Effector CD8-positive, alpha-beta T cell (primary cell): ENCODE data around the gene MNAT1.
"Not testable (repeated sequence)": the region's sequence is repeated elsewhere in the genome, so short reads cannot be mapped to it uniquely, and the experiment has no call there.

Source experiments
- DNase-seq: peaks from one replicate; lab custom pipeline; 2025; lab: John Stamatoyannopoulos, UW

Gene MNAT1

GRCh38 chr14:60882219-60882618 lies 147.7 kb downstream of the MNAT1 start:
- DNase-seq: no peak

GRCh38 chr14:60884134-60884533 lies 149.6 kb downstream of the MNAT1 start:
- DNase-seq: no peak

- not testable (repeated sequence) for DNase-seq
Observed at GRCh38 chr14:60890636-60891035, 156.1 kb downstream of the MNAT1 start.

GRCh38 chr14:60893911-60894310 lies 159.3 kb downstream of the MNAT1 start:
- DNase-seq: no peak

GRCh38 chr14:60904381-60904780 lies 169.8 kb downstream of the MNAT1 start:
- DNase-seq: no peak

GRCh38 chr14:60905923-60906322 lies 171.4 kb downstream of the MNAT1 start:
- no peak for DNase-seq

- DNase-seq: no peak
Observed at GRCh38 chr14:60915781-60916180, 181.2 kb downstream of the MNAT1 start.

GRCh38 chr14:60922050-60922449 lies 187.5 kb downstream of the MNAT1 start:
- no peak for DNase-seq

GRCh38 chr14:60925286-60925685 lies 190.7 kb downstream of the MNAT1 start:
- DNase-seq: no peak

GRCh38 chr14:60926002-60926401 lies 191.4 kb downstream of the MNAT1 start:
- no peak for DNase-seq

- no peak for DNase-seq
Observed at GRCh38 chr14:60931218-60931617, 196.7 kb downstream of the MNAT1 start.

- no peak for DNase-seq
Observed at GRCh38 chr14:60933920-60934655, 199.5 kb downstream of the MNAT1 start.

GRCh38 chr14:60935319-60935718 lies 200.8 kb downstream of the MNAT1 start:
- DNase-seq: no peak

- no peak for DNase-seq
Observed at GRCh38 chr14:60943637-60944032, 209.1 kb downstream of the MNAT1 start.

GRCh38 chr14:60944204-60944603 lies 209.6 kb downstream of the MNAT1 start:
- DNase-seq: no peak

GRCh38 chr14:60945984-60946383 lies 211.4 kb downstream of the MNAT1 start:
- DNase-seq: no peak

- DNase-seq: no peak
Observed at GRCh38 chr14:60946773-60947172, 212.2 kb downstream of the MNAT1 start.

GRCh38 chr14:60951776-60952435 lies 217.3 kb downstream of the MNAT1 start:
- DNase-seq: no peak

- DNase-seq: no peak
Observed at GRCh38 chr14:60956202-60956601, 221.6 kb downstream of the MNAT1 start.

- DNase-seq: no peak
Observed at GRCh38 chr14:60956632-60957031, 222.1 kb downstream of the MNAT1 start.

GRCh38 chr14:60958146-60958545 lies 223.6 kb downstream of the MNAT1 start:
- no peak for DNase-seq

- no peak for DNase-seq
Observed at GRCh38 chr14:60963761-60964160, 229.2 kb downstream of the MNAT1 start.

GRCh38 chr14:60964904-60965303 lies 230.3 kb downstream of the MNAT1 start:
- DNase-seq: no peak

GRCh38 chr14:60965402-60965801 lies 230.8 kb downstream of the MNAT1 start:
- DNase-seq: no peak
